Upper lobe of left lung (tissue), 6 donors: ENCODE measurements around the gene DSC1. TPM values are rescaled to one million over a fixed set of nuclear protein-coding genes. Genes with fewer than 3 reads are reported as not detected.

Source experiments
- ATAC-seq, 2 donors: fragments of 200-7000 bp; cut with Tn5 transposase; one replicate each; pipeline ENCODE4 v1.9.1; 2022; ENCODE audit warnings: mild to moderate bottlenecking in 2 of 2, moderate library complexity in 2 of 2; ENCODE audit not compliant: low FRiP score in 2 of 2
- DNase-seq, 2 donors: peaks; one replicate each; pipeline ENCODE4 v3.0.0-alpha.2; 2019 to 2020
- H3K27ac ChIP-seq, 4 donors: fragments of 200-600 bp; sonication (generic); one replicate each; pipeline ENCODE4 v1.5.1; 2016 to 2019
- H3K27me3 ChIP-seq, 4 donors: fragments of 200-600 bp; sonication (generic); one replicate each; pipeline ENCODE4 v1.5.1; 2017 to 2019
- H3K36me3 ChIP-seq, 4 donors: fragments of 200-600 bp; sonication (generic); one replicate each; pipeline ENCODE4 v1.5.1; 2016 to 2019
- H3K4me1 ChIP-seq, 4 donors: fragments of 200-600 bp; sonication (generic); one replicate each; pipeline ENCODE4 v1.5.1; 2018 to 2019
- H3K4me3 ChIP-seq, 4 donors: fragments of 200-600 bp; sonication (generic); one replicate each; pipeline ENCODE4 v1.5.1; 2017 to 2019; ENCODE audit warnings: mild to moderate bottlenecking in 2 of 4, moderate library complexity in 1 of 4
- H3K9me3 ChIP-seq, 4 donors: fragments of 200-600 bp; sonication (generic); one replicate each; pipeline ENCODE4 v1.5.1; 2018 to 2019
- CTCF ChIP-seq, 6 experiments: fragments of 450-650 bp in 4 of 6; fragments of 200-600 bp in 2 of 6; sonication (generic) in 2 of 6; IDR thresholded peaks; one replicate each; pipeline ENCODE4 v1.5.1; 2016 to 2019; ENCODE audit warnings: antibody characterized with exemption in 6 of 6
- EP300 ChIP-seq, 4 donors: sonication (generic); formaldehyde crosslinking; IDR thresholded peaks; one replicate each; pipeline ENCODE4 v1.5.1; 2017; ENCODE audit warnings: antibody characterized with exemption in 4 of 4, control low read depth in 2 of 4
- POLR2A ChIP-seq, 4 donors: fragments of 450-650 bp; IDR thresholded peaks; one replicate each; pipeline ENCODE4 v1.5.1; 2016 to 2017; ENCODE audit warnings: antibody characterized with exemption in 4 of 4, mild to moderate bottlenecking in 2 of 4
- POLR2AphosphoS5 ChIP-seq, 2 donors: sonication (generic); formaldehyde crosslinking; IDR thresholded peaks; one replicate each; pipeline ENCODE4 v1.5.1; 2017; ENCODE audit warnings: antibody characterized with exemption in 2 of 2
- WGBS, 2 donors: methylation state at CpG; one replicate each; pipeline ENCODE4 v1.1.5; 2017 to 2018; 5-methylcytosine and 5-hydroxymethylcytosine counted together
- total RNA-seq, 6 donors: library from RNA; depleted of rRNA in 4 of 6; stranded (reverse); fragments of >200 nt in 4 of 6; gene quantifications; one replicate each; pipeline versions ENCODE4 v1.1.0 to v1.2.1, GENCODE V29; 2016 to 2021
- donor health status: DM: no; HTN: no; CAD: no; lungs with moderate emphysema.
- donor health status: DM: no; HTN: yes; CAD: no; lungs with severe emphysema.

Gene DSC1
- total RNA-seq, 6 donors from 2014 or later, result not detected

- no peak overlapping the region for H3K4me3 ChIP-seq
- TF ChIP-seq POLR2AphosphoS5 (IDR thresholded peaks at IDR 0.05) (no peak), POLR2A (IDR thresholded peaks at IDR 0.05) (no peak), CTCF (IDR thresholded peaks at IDR 0.05) (no peak), EP300 (IDR thresholded peaks at IDR 0.05) (no peak)
- ATAC-seq, result no peak
Observed at GRCh38 chr18:31203794-31204148, 41.1 kb upstream of the DSC1 start.

DNA sequence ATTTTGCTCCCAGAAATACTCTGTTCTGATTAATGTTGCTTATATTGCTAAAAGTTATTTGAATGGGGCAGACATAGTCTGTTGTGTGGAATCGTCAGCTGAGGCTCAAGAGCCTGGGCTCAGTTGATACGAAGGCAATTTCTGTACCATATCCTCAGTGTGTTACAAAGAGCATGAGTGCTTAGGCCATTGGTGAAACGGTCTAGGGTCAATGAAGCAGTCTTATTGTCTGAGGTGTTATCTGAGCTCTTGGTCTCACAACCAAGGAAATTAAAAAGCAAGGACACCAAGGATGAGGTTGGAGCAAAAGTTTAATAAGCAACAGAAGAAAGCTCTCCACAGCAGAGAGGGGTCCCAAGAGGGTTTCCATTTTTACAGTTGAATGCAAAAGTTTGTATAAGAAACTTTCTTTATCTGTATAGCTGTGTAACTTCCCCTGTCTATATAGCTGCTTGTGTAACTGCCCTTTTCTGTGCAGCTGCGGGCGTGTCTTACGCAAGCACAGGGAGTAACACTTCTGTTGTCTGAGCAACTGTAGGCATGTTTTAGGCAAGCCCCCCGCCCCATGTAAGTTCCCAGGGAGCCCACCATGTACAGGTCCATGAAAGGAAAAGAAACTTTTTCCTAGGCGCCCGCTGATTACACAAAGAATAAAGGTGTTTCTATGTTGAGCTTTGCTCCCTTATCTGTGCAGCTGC, 40.6 kb upstream of the DSC1 start:
- 40 to 50% methylated on average over 9 of the region's 9 CpGs for WGBS, 2 donors
- peak in 1 of 2 donors; percentile 69 for DNase-seq
- no peaks in the 10 kb centered on the region for H3K36me3 ChIP-seq
- no peaks in the 10 kb centered on the region for H3K9me3 ChIP-seq
- no peak overlapping the region for H3K27ac ChIP-seq
- ATAC-seq, result peak in 1 of 2 donors; percentile 63
- no peak overlapping the region for H3K4me3 ChIP-seq
- H3K4me1 ChIP-seq, result peaks cover 3 to 16% (median 9%) of the 10 kb centered on the region in 4 donors
- H3K27me3 ChIP-seq, result no peaks in the 10 kb centered on the region
- TF ChIP-seq POLR2AphosphoS5 (IDR thresholded peaks at IDR 0.05) (no peak), POLR2A (IDR thresholded peaks at IDR 0.05) (no peak), EP300 (IDR thresholded peaks at IDR 0.05) (no peak), CTCF (IDR thresholded peaks at IDR 0.05) (no peak)

More at GRCh38 chr18:31203794-31204148, 41.1 kb upstream of the DSC1 start:
- Histone ChIP-seq H3K27ac (no peak overlapping the region), H3K4me1 (peaks cover 3 to 16% (median 9%) of the 10 kb centered on the region in 4 donors), H3K9me3 (no peaks in the 10 kb centered on the region), H3K36me3 (no peaks in the 10 kb centered on the region), H3K27me3 (no peaks in the 10 kb centered on the region)
- 69 to 81% methylated on average over 5 of the region's 5 CpGs for WGBS, 2 donors
- no peak for DNase-seq

- peaks cover 0 to 9% (median 4%) of the 10 kb centered on the region in 4 donors for H3K4me1 ChIP-seq
- no peak overlapping the region for H3K27ac ChIP-seq
- H3K4me3 ChIP-seq, result no peak overlapping the region
- H3K9me3 ChIP-seq, result no peaks in the 10 kb centered on the region
- H3K36me3 ChIP-seq, result no peaks in the 10 kb centered on the region
- no peaks in the 10 kb centered on the region for H3K27me3 ChIP-seq
- ATAC-seq (no peak), DNase-seq (no peak)
- TF ChIP-seq CTCF (IDR thresholded peaks at IDR 0.05), result no peak
- TF ChIP-seq POLR2A (IDR thresholded peaks at IDR 0.05), result no peak
- no peak for TF ChIP-seq POLR2AphosphoS5 (IDR thresholded peaks at IDR 0.05)
- TF ChIP-seq EP300 (IDR thresholded peaks at IDR 0.05), result no peak
- 41 to 59% methylated on average over 5 of the region's 5 CpGs for WGBS, 2 donors
Observed at GRCh38 chr18:31199190-31199769, 36.6 kb upstream of the DSC1 start.

DNA sequence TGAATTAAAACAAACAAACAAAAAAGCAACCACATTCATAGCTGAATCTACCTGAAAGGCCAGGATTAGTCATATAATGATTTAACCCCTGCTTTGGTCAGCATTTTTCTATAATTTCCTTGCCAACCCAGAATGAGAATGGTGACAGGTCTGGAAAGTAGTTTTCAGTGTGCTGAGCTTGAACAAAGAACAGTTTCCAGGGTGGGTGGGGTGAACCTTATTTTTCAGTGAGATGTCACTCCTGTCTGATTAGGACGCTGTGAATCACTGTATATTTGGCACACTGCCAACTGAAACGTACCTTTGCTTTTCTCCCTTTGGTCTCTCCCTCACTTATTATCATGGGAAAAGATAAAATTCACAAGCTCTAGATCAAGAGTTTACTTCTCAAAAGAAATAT, 35.0 kb upstream of the DSC1 start:
- Histone ChIP-seq H3K4me1 (peaks cover 0 to 9% (median 0%) of the 10 kb centered on the region in 4 donors), H3K27ac (no peak overlapping the region), H3K27me3 (no peaks in the 10 kb centered on the region), H3K4me3 (no peak overlapping the region), H3K9me3 (no peaks in the 10 kb centered on the region), H3K36me3 (no peaks in the 10 kb centered on the region)
- ATAC-seq, result no peak
- no peak for TF ChIP-seq POLR2AphosphoS5 (IDR thresholded peaks at IDR 0.05)
- TF ChIP-seq POLR2A (IDR thresholded peaks at IDR 0.05), result no peak
- TF ChIP-seq EP300 (IDR thresholded peaks at IDR 0.05), result no peak
- no peak for TF ChIP-seq CTCF (IDR thresholded peaks at IDR 0.05)
- no peak for DNase-seq
- WGBS, 2 donors, result 23 to 35% methylated on average over 2 of the region's 2 CpGs
